GM12878 (cell line): ENCODE data around the gene MAP3K21. TPM values are rescaled to one million over a fixed set of nuclear protein-coding genes. Genes with fewer than 3 reads are reported as not detected.

ENCODE experiments used
- ATAC-seq: fragments of 200-7000 bp; cut with Tn5 transposase; 3 replicates; pipeline ENCODE4 v1.9.1; 2020; ENCODE audit warnings: mild to moderate bottlenecking, moderate library complexity
- BruUV-seq: library from RNA; stranded (reverse); fragments of 400-500 nt; replicated peaks from 2 replicates; lab custom pipeline; 2021; lab: Mats Ljungman, UMichigan
- CTCF ChIA-PET: fragments of 300-600 bp; sonication (Branson Sonifier 250); formaldehyde crosslinking; extraction: SDS; loops from one replicate; lab custom pipeline; 2021; ENCODE audit warnings: inconsistent platforms; lab: Yijun Ruan, JAX
- POLR2A ChIA-PET: fragments of 350-600 bp; formaldehyde crosslinking; extraction: SDS; loops from one replicate; lab custom pipeline; 2021; ENCODE audit warnings: inconsistent platforms; lab: Charles Lee
- RAD21 ChIA-PET: fragments of 300-600 bp; sonication (Branson Sonifier 250); formaldehyde crosslinking; loops from one replicate; lab custom pipeline; 2023; ENCODE audit warnings: antibody characterized with exemption; ENCODE audit not compliant: unreplicated experiment; lab: Charles Lee
- SMC1A ChIA-PET: fragments of 300-600 bp; sonication (Branson Sonifier 250); formaldehyde crosslinking; loops from one replicate; lab custom pipeline; 2023; ENCODE audit not compliant: unreplicated experiment, uncharacterized antibody; lab: Charles Lee
- DNase-seq: peaks from one replicate; pipeline ENCODE4 v3.0.0-alpha.2; 2011; ENCODE audit warnings: low read depth, low spot score
- FAIRE-seq: peaks from 3 replicates; lab custom pipeline; 2011; peaks lifted over from hg19 to GRCh38; lab: Jason Lieb, UNC
- H2AFZ ChIP-seq: 2 replicates; pipeline ENCODE4 v1.6.0; 2011; ENCODE audit warnings: low read depth, low read length, control low read depth; ENCODE audit not compliant: control insufficient read depth
- H3K27ac ChIP-seq: 2 replicates; pipeline ENCODE4 v1.5.1; 2011; ENCODE audit warnings: control low read depth; ENCODE audit not compliant: control insufficient read depth, insufficient read depth
- H3K27me3 ChIP-seq, 2 experiments: replicated peaks in 1 of 2; 2 replicates each; pipeline versions ENCODE4 v1.6.0 to v1.6.1; 2011; ENCODE audit warnings: low read length in 1 of 2; ENCODE audit not compliant: control insufficient read depth in 2 of 2, insufficient read depth in 2 of 2
- H3K36me3 ChIP-seq, 2 experiments: 2 replicates each; pipeline ENCODE4 v1.5.1; 2011; ENCODE audit warnings: low read length in 1 of 2; ENCODE audit not compliant: control insufficient read depth in 2 of 2, insufficient read depth in 2 of 2
- H3K4me1 ChIP-seq: 2 replicates; pipeline ENCODE4 v1.6.1; 2011; ENCODE audit warnings: mild to moderate bottlenecking, low read length, moderate library complexity, mixed read lengths; ENCODE audit not compliant: control insufficient read depth, insufficient read depth
- H3K4me2 ChIP-seq: 2 replicates; pipeline ENCODE4 v1.6.0; 2011; ENCODE audit warnings: control low read depth; ENCODE audit not compliant: control insufficient read depth, insufficient read depth
- H3K4me3 ChIP-seq: fragments of 200-600 bp; sonication (generic); 2 replicates; pipeline ENCODE4 v1.5.1; 2016
- H3K79me2 ChIP-seq: 2 replicates; pipeline ENCODE4 v1.6.0; 2011; ENCODE audit warnings: low read length; ENCODE audit not compliant: control insufficient read depth, insufficient read depth
- H3K9ac ChIP-seq: 2 replicates; pipeline ENCODE4 v1.8.0; 2011; ENCODE audit warnings: low read length, control low read depth, mixed read lengths; ENCODE audit not compliant: control insufficient read depth, insufficient read depth
- H3K9me3 ChIP-seq: replicated peaks from 3 replicates; pipeline ENCODE4 v1.5.1; 2011; ENCODE audit warnings: mild to moderate bottlenecking, low read length; ENCODE audit not compliant: control insufficient read depth, insufficient read depth
- H4K20me1 ChIP-seq: 2 replicates; pipeline ENCODE4 v1.6.0; 2011; ENCODE audit not compliant: control insufficient read depth, insufficient read depth
- MEF2A ChIP-seq: IDR thresholded peaks from 2 replicates; pipeline ENCODE4 v1.6.1; 2011; ENCODE audit warnings: low read depth, mild to moderate bottlenecking, low read length, moderate library complexity; ENCODE audit not compliant: insufficient read depth
- PAX8 ChIP-seq: fragments of 450-650 bp; IDR thresholded peaks from 2 replicates; pipeline ENCODE4 v1.6.1; 2017; ENCODE audit warnings: mild to moderate bottlenecking, moderate library complexity
- SPI1 ChIP-seq: IDR thresholded peaks from 2 replicates; pipeline ENCODE4 v1.6.1; 2011; ENCODE audit warnings: low read depth, mild to moderate bottlenecking, low read length, moderate library complexity, borderline replicate concordance; ENCODE audit not compliant: insufficient read depth
- ZNF622 ChIP-seq: fragments of 450-650 bp; IDR thresholded peaks from 2 replicates; pipeline ENCODE4 v1.6.1; 2017; ENCODE audit warnings: mild to moderate bottlenecking, inconsistent platforms
- WGBS: methylation state at CpG from one replicate; pipeline ENCODE4 v1.1.6; 2016; ENCODE audit warnings: low lambda C conversion rate; ENCODE audit not compliant: insufficient replicate concordance, insufficient coverage; ENCODE audit errors: missing lambda C conversion rate; 5-methylcytosine and 5-hydroxymethylcytosine counted together
- in situ Hi-C: fragments of 300-500 bp; cut with MboI; formaldehyde crosslinking; loops from 9 replicates; pipeline ENCODE4 v1.14.3; 2018; ENCODE audit warnings: mixed read lengths
- intact Hi-C: fragments of 100-400 bp; cut with micrococcal nuclease; formaldehyde crosslinking; loops from one replicate; pipeline ENCODE4 v1.14.2; 2022; ENCODE audit not compliant: unreplicated experiment
- polyA plus RNA-seq, 11 experiments: library from polyadenylated mRNA; depleted of rRNA in 4 of 11; unstranded in 6 of 11; stranded (reverse) in 5 of 11; fragments of >200 nt; fragmentation: Nextera tagmentation in 4 of 11; fragmentation: Illumina TruSeq in 1 of 11; extraction: Ambion mirVana in 4 of 11; extraction: Trizol in 1 of 11; gene quantifications; 1 replicate in 1 of 11; 2 replicates in 10 of 11; pipeline versions ENCODE4 v1.2.1 to v1.2.3, GENCODE V29; 2011 to 2016; ENCODE audit warnings: inconsistent platforms in 2 of 11, missing spikeins in 2 of 11, low read depth in 1 of 11
- total RNA-seq, 4 experiments: library from RNA; depleted of rRNA in 3 of 4; stranded (reverse); fragments of >200 nt in 3 of 4; fragmentation: Illumina TruSeq in 1 of 4; extraction: Trizol in 1 of 4; gene quantifications; 2 replicates each; pipeline versions ENCODE4 v1.2.1 to v1.2.3, GENCODE V29; 2013 to 2021
- TF ChIP-seq, protein P1 (sequence below): fragments of 450-650 bp; IDR thresholded peaks from 2 replicates; pipeline ENCODE4 v1.6.1; 2017; ENCODE audit warnings: mild to moderate bottlenecking, moderate library complexity
- TF ChIP-seq, protein P2 (sequence below): fragments of 450-650 bp; IDR thresholded peaks from 2 replicates; pipeline ENCODE4 v1.6.1; 2016; ENCODE audit warnings: mild to moderate bottlenecking, moderate library complexity, borderline replicate concordance
- TF ChIP-seq, protein P3 (sequence below): IDR thresholded peaks from 2 replicates; pipeline ENCODE4 v1.6.1; 2012; ENCODE audit warnings: improper control_type of control experiment, low read depth, low read length; ENCODE audit not compliant: insufficient replicate concordance

MAP3K21 gene
- total and polyA plus RNA-seq, 10 of the 15 experiments (the other 5 are each of a cell fraction or from before 2014, with no cell fraction given): 0.02 to 0.21 (median 0.09) TPM; not detected in 1

DNA sequence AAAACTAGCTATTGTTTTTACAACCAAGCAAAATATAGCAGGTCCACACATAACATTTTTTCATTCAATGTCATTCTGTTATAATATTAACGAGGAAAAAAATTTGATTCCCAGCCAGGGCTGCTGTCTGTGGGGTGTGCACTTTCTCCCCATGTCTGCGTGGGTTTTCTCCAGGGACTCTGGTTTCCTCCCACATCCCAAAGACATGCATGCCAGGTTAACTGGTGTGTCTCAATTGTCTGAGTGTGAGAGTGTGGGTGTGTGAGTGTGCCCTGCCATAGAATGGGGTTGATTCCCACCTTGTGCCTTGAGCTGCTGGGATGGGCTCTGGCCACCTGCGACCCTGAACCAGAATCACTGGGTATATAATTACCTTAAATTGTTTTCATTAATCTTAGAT, 60.1 kb downstream of the MAP3K21 start (continued):
- TF ChIP-seq, protein P1, sequence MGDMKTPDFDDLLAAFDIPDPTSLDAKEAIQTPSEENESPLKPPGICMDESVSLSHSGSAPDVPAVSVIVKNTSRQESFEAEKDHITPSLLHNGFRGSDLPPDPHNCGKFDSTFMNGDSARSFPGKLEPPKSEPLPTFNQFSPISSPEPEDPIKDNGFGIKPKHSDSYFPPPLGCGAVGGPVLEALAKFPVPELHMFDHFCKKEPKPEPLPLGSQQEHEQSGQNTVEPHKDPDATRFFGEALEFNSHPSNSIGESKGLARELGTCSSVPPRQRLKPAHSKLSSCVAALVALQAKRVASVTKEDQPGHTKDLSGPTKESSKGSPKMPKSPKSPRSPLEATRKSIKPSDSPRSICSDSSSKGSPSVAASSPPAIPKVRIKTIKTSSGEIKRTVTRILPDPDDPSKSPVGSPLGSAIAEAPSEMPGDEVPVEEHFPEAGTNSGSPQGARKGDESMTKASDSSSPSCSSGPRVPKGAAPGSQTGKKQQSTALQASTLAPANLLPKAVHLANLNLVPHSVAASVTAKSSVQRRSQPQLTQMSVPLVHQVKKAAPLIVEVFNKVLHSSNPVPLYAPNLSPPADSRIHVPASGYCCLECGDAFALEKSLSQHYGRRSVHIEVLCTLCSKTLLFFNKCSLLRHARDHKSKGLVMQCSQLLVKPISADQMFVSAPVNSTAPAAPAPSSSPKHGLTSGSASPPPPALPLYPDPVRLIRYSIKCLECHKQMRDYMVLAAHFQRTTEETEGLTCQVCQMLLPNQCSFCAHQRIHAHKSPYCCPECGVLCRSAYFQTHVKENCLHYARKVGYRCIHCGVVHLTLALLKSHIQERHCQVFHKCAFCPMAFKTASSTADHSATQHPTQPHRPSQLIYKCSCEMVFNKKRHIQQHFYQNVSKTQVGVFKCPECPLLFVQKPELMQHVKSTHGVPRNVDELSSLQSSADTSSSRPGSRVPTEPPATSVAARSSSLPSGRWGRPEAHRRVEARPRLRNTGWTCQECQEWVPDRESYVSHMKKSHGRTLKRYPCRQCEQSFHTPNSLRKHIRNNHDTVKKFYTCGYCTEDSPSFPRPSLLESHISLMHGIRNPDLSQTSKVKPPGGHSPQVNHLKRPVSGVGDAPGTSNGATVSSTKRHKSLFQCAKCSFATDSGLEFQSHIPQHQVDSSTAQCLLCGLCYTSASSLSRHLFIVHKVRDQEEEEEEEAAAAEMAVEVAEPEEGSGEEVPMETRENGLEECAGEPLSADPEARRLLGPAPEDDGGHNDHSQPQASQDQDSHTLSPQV: no peak
- TF ChIP-seq, protein P2, sequence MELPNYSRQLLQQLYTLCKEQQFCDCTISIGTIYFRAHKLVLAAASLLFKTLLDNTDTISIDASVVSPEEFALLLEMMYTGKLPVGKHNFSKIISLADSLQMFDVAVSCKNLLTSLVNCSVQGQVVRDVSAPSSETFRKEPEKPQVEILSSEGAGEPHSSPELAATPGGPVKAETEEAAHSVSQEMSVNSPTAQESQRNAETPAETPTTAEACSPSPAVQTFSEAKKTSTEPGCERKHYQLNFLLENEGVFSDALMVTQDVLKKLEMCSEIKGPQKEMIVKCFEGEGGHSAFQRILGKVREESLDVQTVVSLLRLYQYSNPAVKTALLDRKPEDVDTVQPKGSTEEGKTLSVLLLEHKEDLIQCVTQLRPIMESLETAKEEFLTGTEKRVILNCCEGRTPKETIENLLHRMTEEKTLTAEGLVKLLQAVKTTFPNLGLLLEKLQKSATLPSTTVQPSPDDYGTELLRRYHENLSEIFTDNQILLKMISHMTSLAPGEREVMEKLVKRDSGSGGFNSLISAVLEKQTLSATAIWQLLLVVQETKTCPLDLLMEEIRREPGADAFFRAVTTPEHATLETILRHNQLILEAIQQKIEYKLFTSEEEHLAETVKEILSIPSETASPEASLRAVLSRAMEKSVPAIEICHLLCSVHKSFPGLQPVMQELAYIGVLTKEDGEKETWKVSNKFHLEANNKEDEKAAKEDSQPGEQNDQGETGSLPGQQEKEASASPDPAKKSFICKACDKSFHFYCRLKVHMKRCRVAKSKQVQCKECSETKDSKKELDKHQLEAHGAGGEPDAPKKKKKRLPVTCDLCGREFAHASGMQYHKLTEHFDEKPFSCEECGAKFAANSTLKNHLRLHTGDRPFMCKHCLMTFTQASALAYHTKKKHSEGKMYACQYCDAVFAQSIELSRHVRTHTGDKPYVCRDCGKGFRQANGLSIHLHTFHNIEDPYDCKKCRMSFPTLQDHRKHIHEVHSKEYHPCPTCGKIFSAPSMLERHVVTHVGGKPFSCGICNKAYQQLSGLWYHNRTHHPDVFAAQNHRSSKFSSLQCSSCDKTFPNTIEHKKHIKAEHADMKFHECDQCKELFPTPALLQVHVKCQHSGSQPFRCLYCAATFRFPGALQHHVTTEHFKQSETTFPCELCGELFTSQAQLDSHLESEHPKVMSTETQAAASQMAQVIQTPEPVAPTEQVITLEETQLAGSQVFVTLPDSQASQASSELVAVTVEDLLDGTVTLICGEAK: no peak

DNA sequence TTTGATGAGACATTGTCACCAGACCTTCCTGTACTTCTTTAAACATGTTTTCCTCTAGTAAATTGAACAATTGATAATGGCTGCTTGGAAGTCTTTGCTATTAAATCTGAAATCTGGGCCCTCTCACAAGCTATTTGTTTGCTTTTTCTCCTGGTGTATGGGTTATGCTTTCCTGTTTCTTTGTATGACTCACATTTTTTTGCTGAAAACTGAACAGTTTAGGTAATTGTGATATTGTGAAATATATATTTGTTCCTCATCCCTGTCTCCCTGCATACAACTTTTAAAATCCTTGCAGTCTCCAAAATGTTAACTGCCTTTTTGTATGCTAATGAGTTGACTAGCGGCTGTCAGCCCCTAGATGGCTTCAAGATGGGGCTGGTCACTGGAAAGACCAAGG, 61.6 kb downstream of the MAP3K21 start:
- H3K4me3 ChIP-seq: no peak overlapping the region
- no peak overlapping the region for H3K27ac ChIP-seq
- FAIRE-seq (no peak), ATAC-seq (no peak), DNase-seq (no peak)
- H3K79me2 ChIP-seq: no peaks in the 10 kb centered on the region
- ChIA-PET POLR2A (interaction anchor here (0.9 kb wide), 1 partner anchor 22 kb away, joined by 3 read pairs; no protein-coding TSS in a partner anchor), SMC1A (interaction anchor here (1.2 kb wide), 1 partner anchor 11 kb away, joined by 3 read pairs; no protein-coding TSS in a partner anchor), RAD21 (interaction anchor here (1.2 to 1.4 kb wide), 2 partner anchors 52 to 678 kb away, joined by 3 read pairs; no protein-coding TSS in a partner anchor), CTCF (interaction anchor here (1.0 to 2.3 kb wide), 3 partner anchors 23 to 677 kb away, joined by 4 to 16 read pairs (median 4); no protein-coding TSS in a partner anchor)
- peaks cover 0 to 2% of the 10 kb centered on the region in 2 experiments; a peak in 1 of 4 replicates for H3K27me3 ChIP-seq
- no peaks in the 10 kb centered on the region for H3K9me3 ChIP-seq
- WGBS: 41% methylated on average over 1 of the region's 1 CpG
- intact Hi-C loops (no loop called here), in situ Hi-C loops (no loop called here)
- H2AFZ ChIP-seq: no peak overlapping the region
- H3K36me3 ChIP-seq: no peaks in the 10 kb centered on the region
- no peak overlapping the region for H3K9ac ChIP-seq
- H4K20me1 ChIP-seq: no peaks in the 10 kb centered on the region
- no peaks in the 10 kb centered on the region for H3K4me1 ChIP-seq
- BruUV-seq: no TSS peak
- no peak overlapping the region for H3K4me2 ChIP-seq
- TF ChIP-seq PAX8 (no peak), SPI1 (no peak), MEF2A (no peak), ZNF622 (no peak)
- TF ChIP-seq, protein P3, sequence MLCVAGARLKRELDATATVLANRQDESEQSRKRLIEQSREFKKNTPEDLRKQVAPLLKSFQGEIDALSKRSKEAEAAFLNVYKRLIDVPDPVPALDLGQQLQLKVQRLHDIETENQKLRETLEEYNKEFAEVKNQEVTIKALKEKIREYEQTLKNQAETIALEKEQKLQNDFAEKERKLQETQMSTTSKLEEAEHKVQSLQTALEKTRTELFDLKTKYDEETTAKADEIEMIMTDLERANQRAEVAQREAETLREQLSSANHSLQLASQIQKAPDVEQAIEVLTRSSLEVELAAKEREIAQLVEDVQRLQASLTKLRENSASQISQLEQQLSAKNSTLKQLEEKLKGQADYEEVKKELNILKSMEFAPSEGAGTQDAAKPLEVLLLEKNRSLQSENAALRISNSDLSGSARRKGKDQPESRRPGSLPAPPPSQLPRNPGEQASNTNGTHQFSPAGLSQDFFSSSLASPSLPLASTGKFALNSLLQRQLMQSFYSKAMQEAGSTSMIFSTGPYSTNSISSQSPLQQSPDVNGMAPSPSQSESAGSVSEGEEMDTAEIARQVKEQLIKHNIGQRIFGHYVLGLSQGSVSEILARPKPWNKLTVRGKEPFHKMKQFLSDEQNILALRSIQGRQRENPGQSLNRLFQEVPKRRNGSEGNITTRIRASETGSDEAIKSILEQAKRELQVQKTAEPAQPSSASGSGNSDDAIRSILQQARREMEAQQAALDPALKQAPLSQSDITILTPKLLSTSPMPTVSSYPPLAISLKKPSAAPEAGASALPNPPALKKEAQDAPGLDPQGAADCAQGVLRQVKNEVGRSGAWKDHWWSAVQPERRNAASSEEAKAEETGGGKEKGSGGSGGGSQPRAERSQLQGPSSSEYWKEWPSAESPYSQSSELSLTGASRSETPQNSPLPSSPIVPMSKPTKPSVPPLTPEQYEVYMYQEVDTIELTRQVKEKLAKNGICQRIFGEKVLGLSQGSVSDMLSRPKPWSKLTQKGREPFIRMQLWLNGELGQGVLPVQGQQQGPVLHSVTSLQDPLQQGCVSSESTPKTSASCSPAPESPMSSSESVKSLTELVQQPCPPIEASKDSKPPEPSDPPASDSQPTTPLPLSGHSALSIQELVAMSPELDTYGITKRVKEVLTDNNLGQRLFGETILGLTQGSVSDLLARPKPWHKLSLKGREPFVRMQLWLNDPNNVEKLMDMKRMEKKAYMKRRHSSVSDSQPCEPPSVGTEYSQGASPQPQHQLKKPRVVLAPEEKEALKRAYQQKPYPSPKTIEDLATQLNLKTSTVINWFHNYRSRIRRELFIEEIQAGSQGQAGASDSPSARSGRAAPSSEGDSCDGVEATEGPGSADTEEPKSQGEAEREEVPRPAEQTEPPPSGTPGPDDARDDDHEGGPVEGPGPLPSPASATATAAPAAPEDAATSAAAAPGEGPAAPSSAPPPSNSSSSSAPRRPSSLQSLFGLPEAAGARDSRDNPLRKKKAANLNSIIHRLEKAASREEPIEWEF: no peak
